GM21717 (cell line): ENCODE measurements around the gene MATK.

Experiments
- ATAC-seq: cut with Tn5 transposase; IDR thresholded peaks from one replicate; pipeline ENCODE4 v1.9.1; 2021; ENCODE audit warnings: mild to moderate bottlenecking, moderate library complexity; ENCODE audit not compliant: unreplicated experiment

The MATK gene

DNA sequence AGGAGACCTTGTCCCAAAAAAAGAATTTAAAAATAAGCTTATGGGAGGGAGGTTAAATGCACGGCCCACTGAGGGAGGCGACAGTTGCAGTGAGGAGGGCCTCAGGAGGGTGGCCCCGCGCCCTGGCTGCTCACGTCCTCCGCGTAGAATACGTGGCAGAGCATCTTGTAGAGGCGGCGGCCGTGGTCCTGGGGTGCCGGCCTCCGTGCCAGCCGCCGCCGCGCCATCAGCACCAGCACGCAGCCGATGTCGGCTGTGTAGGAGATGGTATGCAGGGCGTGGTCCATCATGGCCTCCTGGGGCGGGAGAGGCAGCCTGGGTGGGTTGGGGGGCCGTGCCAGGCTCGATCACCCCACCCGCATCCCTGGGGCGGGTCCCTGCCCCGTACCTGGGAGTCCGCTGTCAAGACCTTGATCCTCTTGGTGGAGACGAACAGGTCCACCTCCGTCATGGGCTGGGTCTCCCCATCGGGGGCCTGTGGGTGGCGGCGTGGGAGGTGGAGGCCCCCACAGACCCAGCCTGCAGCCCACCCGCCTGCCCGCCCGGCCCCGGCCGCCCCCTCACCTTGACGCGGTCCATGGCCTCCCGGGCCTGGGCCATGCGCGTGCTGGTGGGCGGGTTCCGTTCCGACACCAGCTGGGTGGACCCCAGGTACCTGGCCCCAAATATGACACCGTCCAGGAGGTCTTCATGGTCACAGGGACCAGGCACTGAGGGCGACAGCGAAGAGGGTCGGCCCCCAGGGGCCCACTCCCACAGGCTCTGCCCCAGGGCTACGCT, 32.4 kb downstream of the MATK start:
- ATAC-seq, result no peak

- no peak for ATAC-seq
Observed at GRCh38 chr19:3752492-3752891, 33.7 kb downstream of the MATK start.

DNA sequence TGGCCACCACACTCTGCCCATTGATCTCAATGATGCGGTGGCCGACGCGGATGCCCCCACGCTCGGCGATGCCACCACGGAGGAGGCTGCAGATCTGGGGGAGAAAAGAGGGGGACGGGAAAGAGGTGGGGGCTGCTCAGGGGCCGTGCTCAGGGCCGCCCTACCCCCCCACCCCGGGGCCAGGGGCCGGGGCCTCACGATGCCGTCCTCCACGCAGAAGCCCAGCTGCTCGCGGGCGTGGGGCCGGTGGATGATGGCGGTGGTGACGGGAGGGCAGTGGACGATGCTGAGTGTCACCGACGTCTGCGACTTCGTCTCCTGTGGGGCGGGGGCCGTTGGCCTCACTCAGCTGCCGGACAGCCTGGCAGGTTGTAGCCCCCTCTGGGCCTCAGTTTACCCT, 34.9 kb downstream of the MATK start:
- no peak for ATAC-seq

DNA sequence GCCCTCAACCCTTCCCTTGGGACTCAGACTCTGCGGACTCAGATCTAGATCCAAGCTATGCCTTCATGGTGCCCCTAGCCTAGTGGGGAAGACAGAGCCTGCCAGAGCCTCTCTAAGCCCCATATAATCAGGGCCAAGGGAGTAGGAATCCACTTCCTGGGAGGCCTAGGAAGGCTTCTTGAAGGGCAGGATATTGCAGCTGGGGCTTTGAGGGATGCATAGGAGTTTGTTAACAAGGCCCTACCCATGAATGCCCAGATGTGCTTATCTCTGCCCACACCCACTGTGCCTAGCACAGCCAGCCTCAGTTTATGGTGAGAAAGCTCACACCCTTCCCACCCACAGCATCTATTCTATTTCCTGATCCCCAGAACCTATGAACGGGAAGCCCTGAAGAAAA, 36.0 kb downstream of the MATK start:
- ATAC-seq, result no peak

DNA sequence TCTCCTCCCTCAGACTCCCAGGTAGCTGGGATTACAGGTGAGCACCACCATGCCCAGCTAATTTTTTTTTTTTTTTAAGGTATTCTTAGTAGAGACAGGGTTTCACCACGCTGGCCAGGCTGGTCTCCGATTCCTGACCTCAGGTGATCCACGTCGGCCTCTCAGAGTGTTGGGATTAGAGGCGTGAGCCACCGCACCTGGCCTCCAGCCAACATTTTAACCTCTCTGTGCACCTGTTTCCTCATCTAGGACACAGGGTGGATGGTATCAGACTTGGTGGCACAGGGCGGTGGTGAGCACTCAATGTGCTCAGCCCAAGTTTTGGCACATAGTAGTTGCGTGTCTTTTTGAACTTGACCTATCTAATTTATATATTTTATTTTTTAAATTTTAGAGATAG, 37.2 kb downstream of the MATK start:
- ATAC-seq, result no peak

GRCh38 chr19:3746371-3747056, 39.7 kb downstream of the MATK start:
- ATAC-seq, result no peak

DNA sequence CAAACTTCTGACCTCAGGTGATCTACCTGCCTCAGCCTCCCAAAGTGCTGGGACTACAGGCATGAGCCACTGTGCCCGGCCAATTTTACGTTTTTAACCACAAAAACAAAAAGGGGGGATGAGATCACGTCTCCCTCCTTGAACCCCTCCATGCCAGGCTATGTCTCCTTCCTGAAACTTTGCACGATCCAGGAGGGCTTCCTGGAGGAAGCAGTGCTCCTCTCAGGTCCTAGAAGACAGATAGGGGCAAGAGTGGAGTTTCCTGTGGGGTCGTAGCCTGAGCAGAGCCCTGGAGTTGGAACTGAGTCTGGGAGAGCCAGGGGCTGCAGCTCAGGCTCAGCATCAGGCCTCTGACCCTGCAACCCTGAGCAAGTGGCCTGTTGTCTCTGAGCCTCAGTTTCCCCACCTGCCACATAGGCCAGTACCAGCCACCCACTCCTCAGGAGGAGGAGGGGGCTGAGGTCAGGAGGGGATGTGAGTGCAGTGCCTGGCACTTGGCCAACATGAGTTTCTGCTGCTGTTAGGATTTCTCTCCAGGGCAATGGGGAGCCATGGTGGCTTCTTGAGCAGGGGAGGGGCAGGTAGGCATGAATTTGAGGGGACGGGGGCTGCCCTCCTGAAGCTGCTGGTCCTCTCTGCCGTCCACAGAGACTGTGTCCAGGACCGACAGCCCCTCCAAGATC, 40.7 kb downstream of the MATK start:
- no peak for ATAC-seq

DNA sequence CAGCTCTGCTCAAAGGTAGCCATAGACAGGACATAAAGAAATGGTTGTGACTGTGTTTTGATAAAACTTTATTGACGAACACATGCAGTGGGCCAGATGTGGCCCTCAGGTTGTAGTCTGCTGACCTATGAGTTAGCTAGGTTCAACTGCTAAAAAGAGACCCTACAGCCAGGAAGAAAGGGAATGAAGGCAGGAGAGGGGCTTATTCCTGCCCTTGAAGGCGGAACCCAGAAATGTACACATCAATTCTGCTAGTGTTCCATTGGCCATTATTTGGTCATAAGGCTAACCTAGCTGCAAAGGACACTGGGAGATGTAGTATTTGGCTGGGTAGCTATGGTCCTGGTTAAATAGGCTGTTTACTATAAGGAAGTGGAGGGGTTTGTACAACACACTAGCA, 42.7 kb downstream of the MATK start:
- no peak for ATAC-seq

DNA sequence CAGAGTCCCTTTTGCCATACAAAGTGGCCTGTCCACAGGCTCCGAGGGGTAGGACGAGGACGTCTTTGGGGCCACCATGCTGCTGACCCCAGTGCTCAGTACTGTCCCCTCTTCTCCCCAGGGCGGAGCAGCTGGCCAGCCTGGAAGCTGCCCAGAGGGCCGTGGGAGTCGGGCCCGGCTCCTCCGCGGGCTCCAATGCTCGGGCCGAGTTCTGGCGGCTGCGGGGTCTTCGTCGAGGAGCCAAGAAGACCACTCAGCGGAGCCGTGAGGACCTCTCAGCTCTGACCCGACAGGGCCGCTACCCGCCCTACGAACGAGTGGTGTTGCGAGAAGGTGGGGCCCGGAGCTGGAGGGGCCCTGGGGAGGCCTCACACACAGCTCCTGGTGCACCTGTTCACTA, 45.8 kb downstream of the MATK start:
- ATAC-seq, result no peak

- no peak for ATAC-seq
Observed at GRCh38 chr19:3738477-3739220, 47.5 kb downstream of the MATK start.

- ATAC-seq, result no peak
Observed at GRCh38 chr19:3737487-3738205, 48.5 kb downstream of the MATK start.

- ATAC-seq, result no peak
Observed at GRCh38 chr19:3736106-3736724, 50.0 kb downstream of the MATK start.

DNA sequence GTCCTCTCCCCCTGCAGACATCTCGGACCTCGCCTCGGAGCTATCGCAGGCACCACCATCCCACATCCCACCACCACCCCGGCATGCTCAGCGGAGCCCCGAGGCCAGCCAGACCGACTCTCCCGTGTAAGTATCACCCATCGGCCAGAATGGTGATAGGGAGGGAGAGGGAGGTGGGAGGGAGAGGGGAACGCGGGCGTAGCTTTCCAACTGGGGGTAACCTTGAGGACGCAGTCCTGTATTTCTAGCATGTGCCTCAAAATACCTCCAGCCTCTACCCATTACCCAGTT, 51.9 kb downstream of the MATK start:
- no peak for ATAC-seq

GRCh38 chr19:3733549-3734309, 52.5 kb downstream of the MATK start:
- no peak for ATAC-seq

GRCh38 chr19:3732108-3732507, 54.1 kb downstream of the MATK start:
- no peak for ATAC-seq

GRCh38 chr19:3730457-3730958, 55.7 kb downstream of the MATK start:
- ATAC-seq, result no peak
